Endothelial cell of umbilical vein (primary cell): ENCODE data around the gene SMARCAD1. TPM values are rescaled to one million over a fixed set of nuclear protein-coding genes. Genes with fewer than 3 reads are reported as not detected.

Experiments
- BruUV-seq: library from RNA; stranded (reverse); fragments of 400-500 nt; replicated peaks from 2 replicates; lab custom pipeline; 2021; lab: Mats Ljungman, UMichigan
- CTCF ChIA-PET: fragments of 300-600, 350-600 bp; sonication (Branson Sonifier 250); formaldehyde crosslinking; loops from one replicate; lab custom pipeline; 2021; ENCODE audit warnings: antibody characterized with exemption, inconsistent platforms; lab: Charles Lee
- POLR2A ChIA-PET: fragments of 300-600, 350-600 bp; sonication (Branson Sonifier 250); formaldehyde crosslinking; loops from one replicate; lab custom pipeline; 2021; ENCODE audit warnings: antibody characterized with exemption, inconsistent platforms; lab: Charles Lee
- DNase-seq: peaks from one replicate; pipeline ENCODE4 v3.0.0-alpha.2; 2011; ENCODE audit warnings: low read depth, low spot score
- FAIRE-seq: peaks from 2 replicates; lab custom pipeline; 2011; peaks lifted over from hg19 to GRCh38; lab: Jason Lieb, UNC
- H2AFZ ChIP-seq: 2 replicates; pipeline ENCODE4 v1.6.0; 2012; ENCODE audit warnings: low read depth, low read length, control low read depth, inconsistent platforms
- H3K27ac ChIP-seq: 2 replicates; pipeline ENCODE4 v1.5.1; 2011; ENCODE audit warnings: low read depth, mild to moderate bottlenecking, control low read depth, low read length, moderate library complexity; ENCODE audit not compliant: insufficient read depth
- H3K27me3 ChIP-seq, 2 experiments: 2 replicates each; pipeline versions ENCODE4 v1.6.0 to v1.6.1; 2011; ENCODE audit warnings: low read length in 2 of 2, mixed read lengths in 1 of 2; ENCODE audit not compliant: control insufficient read depth in 2 of 2, insufficient read depth in 2 of 2
- H3K36me3 ChIP-seq, 2 experiments: 2 replicates in 1 of 2; 3 replicates in 1 of 2; pipeline ENCODE4 v1.5.1; 2011; ENCODE audit warnings: low read length in 2 of 2, mild to moderate bottlenecking in 1 of 2, moderate library complexity in 1 of 2; ENCODE audit not compliant: control insufficient read depth in 2 of 2, insufficient read depth in 2 of 2; ENCODE audit errors: extremely low read depth in 1 of 2
- H3K4me1 ChIP-seq: 3 replicates; pipeline ENCODE4 v1.5.1; 2011; ENCODE audit warnings: mild to moderate bottlenecking, low read length; ENCODE audit not compliant: control insufficient read depth, insufficient read depth; ENCODE audit errors: extremely low read depth
- H3K4me2 ChIP-seq: 2 replicates; pipeline ENCODE4 v1.6.1; 2011; ENCODE audit warnings: low read length, control low read depth, mixed read lengths; ENCODE audit not compliant: insufficient read depth
- H3K4me3 ChIP-seq, 3 experiments: fragments of 200-600 bp in 1 of 3; sonication (generic), shearing (Covaris generic) in 1 of 3; replicated peaks in 1 of 3; 2 replicates each; pipeline ENCODE4 v1.5.1; 2011 to 2016; ENCODE audit warnings: control low read depth in 3 of 3, low read length in 3 of 3, mild to moderate bottlenecking in 2 of 3, inconsistent platforms in 1 of 3, low read depth in 1 of 3, moderate library complexity in 1 of 3; ENCODE audit not compliant: insufficient read depth in 1 of 3
- H3K79me2 ChIP-seq: 2 replicates; pipeline ENCODE4 v1.6.0; 2012; ENCODE audit warnings: low read length, inconsistent platforms; ENCODE audit not compliant: control insufficient read depth, insufficient read depth
- H3K9ac ChIP-seq: replicated peaks from 2 replicates; pipeline ENCODE3; 2011; ENCODE audit warnings: low read length, control low read depth; ENCODE audit not compliant: insufficient read depth; ENCODE audit errors: extremely low read depth
- H3K9me1 ChIP-seq: replicated peaks from 3 replicates; pipeline ENCODE4 v1.6.0; 2011; ENCODE audit warnings: mild to moderate bottlenecking, low read length; ENCODE audit not compliant: control insufficient read depth, insufficient read depth; ENCODE audit errors: extremely low read depth
- H3K9me3 ChIP-seq: replicated peaks from 2 replicates; pipeline ENCODE4 v1.5.1; 2012; ENCODE audit warnings: low read length, inconsistent platforms; ENCODE audit not compliant: control insufficient read depth, insufficient read depth
- H4K20me1 ChIP-seq: replicated peaks from 2 replicates; pipeline ENCODE3; 2011; ENCODE audit warnings: mild to moderate bottlenecking, low read length; ENCODE audit not compliant: control insufficient read depth, insufficient read depth; ENCODE audit errors: extremely low read depth
- CTCF ChIP-seq, 2 donors: IDR thresholded peaks; 1 replicate in 1 of 2; 2 replicates in 1 of 2; pipeline ENCODE4 v1.5.1; 2011; ENCODE audit warnings: low read length in 2 of 2, mild to moderate bottlenecking in 2 of 2, moderate library complexity in 2 of 2, control low read depth in 1 of 2, inconsistent platforms in 1 of 2, low read depth in 1 of 2; ENCODE audit not compliant: insufficient read depth in 1 of 2; ENCODE audit errors: extremely low read depth in 1 of 2
- EZH2 ChIP-seq: IDR thresholded peaks from 2 replicates; pipeline ENCODE4 v1.6.1; 2012; ENCODE audit warnings: borderline replicate concordance, low read depth, mild to moderate bottlenecking, moderate library complexity, low read length, inconsistent platforms; ENCODE audit not compliant: severe bottlenecking
- FOS ChIP-seq: IDR thresholded peaks from 2 replicates; pipeline ENCODE4 v1.6.1; 2011; ENCODE audit warnings: mild to moderate bottlenecking, low read length, moderate library complexity, borderline replicate concordance; ENCODE audit not compliant: insufficient read depth
- GATA2 ChIP-seq: IDR thresholded peaks from 2 replicates; pipeline ENCODE4 v1.7.0; 2011; ENCODE audit warnings: low read depth, mild to moderate bottlenecking, moderate library complexity, mixed read lengths, low read length; ENCODE audit not compliant: insufficient read length, insufficient read depth
- JUN ChIP-seq: IDR thresholded peaks from 2 replicates; pipeline ENCODE4 v1.6.1; 2011; ENCODE audit warnings: borderline replicate concordance, low read depth; ENCODE audit not compliant: insufficient read length, insufficient read depth
- MAX ChIP-seq: IDR thresholded peaks from 2 replicates; pipeline ENCODE4 v1.6.1; 2011; ENCODE audit not compliant: insufficient read depth, insufficient read length
- MYC ChIP-seq: IDR thresholded peaks from one replicate; pipeline ENCODE4 v1.6.1; 2011; ENCODE audit warnings: mild to moderate bottlenecking, low read depth, low read length
- POLR2A ChIP-seq: IDR thresholded peaks from 2 replicates; pipeline ENCODE4 v1.6.1; 2012; ENCODE audit warnings: low read depth, mild to moderate bottlenecking, control low read depth, low read length
- POLR2AphosphoS5 ChIP-seq: IDR thresholded peaks from 2 replicates; pipeline ENCODE4 v1.6.1; 2012; ENCODE audit warnings: low read depth, mild to moderate bottlenecking, control low read depth, low read length, moderate library complexity; ENCODE audit not compliant: insufficient read depth
- dilution Hi-C: fragments of 300-500 bp; cut with MboI; formaldehyde crosslinking; loops from one replicate; pipeline ENCODE4 v1.15.0; 2019; ENCODE audit warnings: low sequenced_read_pairs; ENCODE audit not compliant: extremely low pct_ligation_motif_present
- intact Hi-C: fragments of 100-400 bp; cut with micrococcal nuclease; formaldehyde crosslinking; loops from one replicate; pipeline ENCODE4 v1.10.0; 2022
- polyA plus RNA-seq, 4 experiments: library from polyadenylated mRNA; depleted of rRNA in 3 of 4; stranded (reverse) in 3 of 4; unstranded in 1 of 4; fragments of >200 nt; gene quantifications; 2 replicates each; pipeline versions ENCODE4 v1.2.1 to v1.2.3, GENCODE V29; 2011 to 2012; ENCODE audit warnings: missing spikeins in 1 of 4
- total RNA-seq: library from RNA; stranded (reverse); gene quantifications from 2 replicates; pipeline ENCODE4 v1.2.3, GENCODE V29; 2021

SMARCAD1 gene
- total and polyA plus RNA-seq, 2 donors (not counting 3 experiments of a cell fraction or from before 2014, with no cell fraction given), result 15.5 to 34.8 TPM

- POLR2A ChIA-PET, result no interaction called here
- H3K9me3 ChIP-seq, result no peaks in the 10 kb centered on the region
- H3K4me1 ChIP-seq, result no peaks in the 10 kb centered on the region
- no peak for DNase-seq
- H3K27ac ChIP-seq, result no peak overlapping the region
- FAIRE-seq, result no peak
- no peak overlapping the region for H3K4me3 ChIP-seq
- no peaks in the 10 kb centered on the region for H4K20me1 ChIP-seq
- H3K9ac ChIP-seq, result no peak overlapping the region
- no peak overlapping the region for H3K4me2 ChIP-seq
- no peak overlapping the region for H2AFZ ChIP-seq
- intact Hi-C loops (no loop called here), dilution Hi-C loops (no loop called here)
- peaks cover 4 to 15% of the 10 kb centered on the region in 2 experiments for H3K36me3 ChIP-seq
- H3K27me3 ChIP-seq, result no peaks in the 10 kb centered on the region
- no peaks in the 10 kb centered on the region for H3K9me1 ChIP-seq
- CTCF ChIA-PET, result interaction anchor here (1.6 kb wide), 1 partner anchor 9 kb away, joined by 4 read pairs; no protein-coding TSS in a partner anchor
- TF ChIP-seq FOS (no peak), POLR2A (no peak), EZH2 (no peak), CTCF (IDR thresholded peaks at IDR 0.05; ENCODE audit: extremely low read depth in 1 of 2, insufficient read depth in 1 of 2, low read depth in 1 of 2, low read length in 2 of 2) (no peak), GATA2 (no peak), JUN (no peak), POLR2AphosphoS5 (no peak), MAX (no peak), MYC (no peak)
- BruUV-seq, result no TSS peak
- no peaks in the 10 kb centered on the region for H3K79me2 ChIP-seq
Measured at GRCh38 chr4:94253036-94253435, 45.4 kb downstream of the SMARCAD1 start.
